HepG2 (cell line): ENCODE results near the gene COPZ1. TPM values are rescaled to one million over a fixed set of nuclear protein-coding genes. Genes with fewer than 3 reads are reported as not detected.

Source experiments
- ATAC-seq: fragments of 200-7000 bp; cut with Tn5 transposase; 3 replicates; pipeline ENCODE4 v1.9.1; 2020; ENCODE audit warnings: mild to moderate bottlenecking, moderate library complexity
- BruUV-seq: library from RNA; stranded (reverse); fragments of 400-500 nt; replicated peaks from 2 replicates; lab custom pipeline; 2021; lab: Mats Ljungman, UMichigan
- CTCF ChIA-PET: fragments of 300-600 bp; formaldehyde crosslinking; extraction: SDS; loops from one replicate; lab custom pipeline; 2021; ENCODE audit warnings: low total read pairs, inconsistent platforms, low intra/inter-chr PET ratio; lab: Yijun Ruan, JAX
- POLR2A ChIA-PET: fragments of 350-600 bp; sonication (Branson Sonifier 250); formaldehyde crosslinking; loops from one replicate; lab custom pipeline; 2020; ENCODE audit warnings: antibody characterized with exemption, inconsistent platforms; lab: Yijun Ruan, JAX
- DNase-seq: peaks from one replicate; pipeline ENCODE4 v3.0.0-alpha.2; 2015; ENCODE audit warnings: low spot score
- FAIRE-seq: peaks from 3 replicates; lab custom pipeline; 2011; peaks lifted over from hg19 to GRCh38; lab: Jason Lieb, UNC
- H2AFZ ChIP-seq: one replicate; pipeline ENCODE4 v1.6.1; 2011; ENCODE audit warnings: low read length, inconsistent platforms
- H3K27ac ChIP-seq: fragments of 300-600 bp; 3 replicates; pipeline ENCODE4 v1.8.0; 2011; ENCODE audit warnings: mixed run types, mild to moderate bottlenecking, mixed read lengths, low read length, inconsistent platforms; ENCODE audit not compliant: insufficient read depth; ENCODE audit errors: extremely low read length
- H3K27me3 ChIP-seq, 2 experiments: fragments of 200-600 bp in 1 of 2; 2 replicates in 1 of 2; 3 replicates in 1 of 2; pipeline versions ENCODE4 v1.6.0 to v1.8.0; 2011; ENCODE audit warnings: low read length in 2 of 2, mild to moderate bottlenecking in 2 of 2, moderate library complexity in 2 of 2, inconsistent platforms in 1 of 2; ENCODE audit not compliant: insufficient read depth in 2 of 2, control insufficient read depth in 1 of 2
- H3K36me3 ChIP-seq, 2 experiments: fragments of 200-600 bp in 1 of 2; replicated peaks in 1 of 2; 2 replicates in 1 of 2; 3 replicates in 1 of 2; pipeline versions ENCODE4 v1.5.1 to v1.8.0; 2011; ENCODE audit warnings: low read length in 2 of 2, inconsistent platforms in 1 of 2; ENCODE audit not compliant: insufficient read depth in 2 of 2, control insufficient read depth in 1 of 2
- H3K4me1 ChIP-seq: 2 replicates; pipeline ENCODE4 v1.5.1; 2012; ENCODE audit warnings: low read length, inconsistent platforms; ENCODE audit not compliant: insufficient read depth
- H3K4me2 ChIP-seq: 2 replicates; pipeline ENCODE4 v1.6.0; 2011; ENCODE audit warnings: low read depth, low read length, inconsistent platforms
- H3K4me3 ChIP-seq, 3 experiments: fragments of 200-600 bp in 1 of 3; sonication (generic), shearing (Covaris generic) in 1 of 3; replicated peaks in 1 of 3; 2 replicates each; pipeline ENCODE4 v1.5.1; 2011 to 2016; ENCODE audit warnings: low read length in 3 of 3, inconsistent platforms in 2 of 3, low read depth in 2 of 3, mild to moderate bottlenecking in 2 of 3, control low read depth in 1 of 3, mixed read lengths in 1 of 3; ENCODE audit not compliant: insufficient read depth in 1 of 3
- H3K79me2 ChIP-seq: one replicate; pipeline ENCODE4 v1.6.1; 2011; ENCODE audit warnings: low read length, inconsistent platforms; ENCODE audit not compliant: insufficient read depth
- H3K9ac ChIP-seq: 2 replicates; pipeline ENCODE4 v1.6.0; 2011; ENCODE audit warnings: mild to moderate bottlenecking, low read depth, low read length, inconsistent platforms; ENCODE audit not compliant: insufficient read depth
- H3K9me3 ChIP-seq: 2 replicates; pipeline ENCODE4 v1.5.1; 2012; ENCODE audit warnings: mild to moderate bottlenecking, low read length
- H4K20me1 ChIP-seq: 2 replicates; pipeline ENCODE4 v1.6.0; 2011; ENCODE audit warnings: inconsistent platforms, mild to moderate bottlenecking, low read length, moderate library complexity; ENCODE audit not compliant: insufficient read depth
- BORCS8-MEF2B ChIP-seq: sonication (generic); formaldehyde crosslinking; IDR thresholded peaks from 2 replicates; pipeline ENCODE4 v1.8.0; 2022; ENCODE audit warnings: mild to moderate bottlenecking, missing genetic modification reagents
- EP300 ChIP-seq, 3 experiments: sonication (generic) in 1 of 3; formaldehyde crosslinking in 1 of 3; IDR thresholded peaks; 2 replicates each; pipeline versions ENCODE4 v1.5.1 to v1.6.1; 2011 to 2020; ENCODE audit warnings: low read depth in 2 of 3, low read length in 2 of 3, borderline replicate concordance in 1 of 3, improper control_type of control experiment in 1 of 3, mild to moderate bottlenecking in 1 of 3, missing genetic modification reagents in 1 of 3, moderate library complexity in 1 of 3
- HINFP ChIP-seq: sonication (generic); formaldehyde crosslinking; IDR thresholded peaks from 2 replicates; pipeline ENCODE4 v1.4.0; 2020; ENCODE audit warnings: low read depth, mild to moderate bottlenecking, missing genetic modification reagents
- KDM2A ChIP-seq: sonication (generic); formaldehyde crosslinking; IDR thresholded peaks from 2 replicates; pipeline ENCODE4 v1.4.0; 2020; ENCODE audit warnings: low read depth, missing genetic modification reagents, borderline replicate concordance
- NPAS2 ChIP-seq: sonication (generic); formaldehyde crosslinking; IDR thresholded peaks from 2 replicates; pipeline ENCODE4 v1.8.0; 2022; ENCODE audit warnings: mild to moderate bottlenecking, missing genetic modification reagents, borderline replicate concordance
- RBAK ChIP-seq: sonication (generic); formaldehyde crosslinking; IDR thresholded peaks from 2 replicates; pipeline ENCODE4 v1.5.1; 2020; ENCODE audit warnings: mild to moderate bottlenecking, missing genetic modification reagents
- RFX5 ChIP-seq: IDR thresholded peaks from 2 replicates; pipeline ENCODE4 v1.6.1; 2011; ENCODE audit warnings: low read depth, low read length, improper control_type of control experiment
- SNAI1 ChIP-seq: sonication (generic); formaldehyde crosslinking; IDR thresholded peaks from 2 replicates; pipeline ENCODE4 v1.5.0; 2020; ENCODE audit warnings: mild to moderate bottlenecking, missing genetic modification reagents, borderline replicate concordance
- TRIM24 ChIP-seq: sonication (generic); formaldehyde crosslinking; IDR thresholded peaks from 2 replicates; pipeline ENCODE4 v1.8.0; 2022; ENCODE audit warnings: mild to moderate bottlenecking, missing genetic modification reagents
- ZNF615 ChIP-seq: sonication (generic); formaldehyde crosslinking; IDR thresholded peaks from 2 replicates; pipeline ENCODE4 v1.5.0; 2020; ENCODE audit warnings: mild to moderate bottlenecking, missing genetic modification reagents, borderline replicate concordance
- ZSCAN21 ChIP-seq: sonication (generic); formaldehyde crosslinking; IDR thresholded peaks from 2 replicates; pipeline ENCODE4 v1.8.0; 2022; ENCODE audit warnings: mild to moderate bottlenecking, missing genetic modification reagents, moderate library complexity, borderline replicate concordance
- ZSCAN31 ChIP-seq: sonication (generic); formaldehyde crosslinking; IDR thresholded peaks from 2 replicates; pipeline ENCODE4 v1.5.0; 2020; ENCODE audit warnings: low read depth, mild to moderate bottlenecking, missing genetic modification reagents
- WGBS: methylation state at CpG from one replicate; pipeline ENCODE4 v1.1.6; 2017; ENCODE audit warnings: low lambda C conversion rate; 5-methylcytosine and 5-hydroxymethylcytosine counted together
- in situ Hi-C: cut with HindIII; loops from 2 replicates; pipeline ENCODE4 v1.10.0; 2017; ENCODE audit warnings: low pct_unique_long_range_greater_than_20kb; ENCODE audit not compliant: extremely low pct_ligation_motif_present
- intact Hi-C: fragments of 100-400 bp; cut with micrococcal nuclease; formaldehyde crosslinking; loops from one replicate; pipeline ENCODE4 v1.10.0; 2022; ENCODE audit not compliant: unreplicated experiment
- polyA plus RNA-seq, 8 experiments: library from polyadenylated mRNA; depleted of rRNA in 3 of 8; stranded (reverse) in 7 of 8; unstranded in 1 of 8; fragments of >200 nt; fragmentation: Illumina TruSeq in 4 of 8; extraction: Trizol in 4 of 8; gene quantifications; 2 replicates each; pipeline versions ENCODE4 v1.2.1 to v1.2.3, GENCODE V29; 2011 to 2016; ENCODE audit warnings: low read depth in 4 of 8, missing spikeins in 1 of 8, mixed read lengths in 1 of 8; ENCODE audit not compliant: insufficient read depth in 1 of 8
- total RNA-seq, 5 experiments: library from RNA; depleted of rRNA; stranded (reverse); fragments of >200 nt; fragmentation: Illumina TruSeq; extraction: Trizol; gene quantifications; 2 replicates each; pipeline ENCODE4 v1.2.3, GENCODE V29; 2016; ENCODE audit warnings: low read depth in 1 of 5
- TF ChIP-seq, protein P1 (sequence below): sonication (generic); formaldehyde crosslinking; IDR thresholded peaks from 2 replicates; pipeline ENCODE4 v1.5.1; 2020; ENCODE audit warnings: mild to moderate bottlenecking, missing genetic modification reagents, moderate library complexity
- TF ChIP-seq, protein P2 (sequence below): sonication (generic); formaldehyde crosslinking; IDR thresholded peaks from 2 replicates; pipeline ENCODE4 v1.9.0; 2021; ENCODE audit warnings: missing genetic modification reagents, borderline replicate concordance
- TF ChIP-seq, protein P3 (sequence below): sonication (generic); formaldehyde crosslinking; IDR thresholded peaks from 2 replicates; pipeline ENCODE4 v1.8.1; 2023; ENCODE audit warnings: mild to moderate bottlenecking, inconsistent platforms, moderate library complexity, missing genetic modification reagents, borderline replicate concordance

COPZ1 gene
- total and polyA plus RNA-seq, 2 of the 13 experiments (the other 11 are each of a cell fraction or from before 2014, with no cell fraction given): 125 to 184 TPM

GRCh38 chr12:54300732-54301427, 24.1 kb upstream of the COPZ1 start, which contains the start of gene NFE2:
Gene NFE2 (minus strand): TSS chr12:54301015. CDS start chr12:54295248, 5,767 bp downstream.
- H3K9me3 ChIP-seq: no peaks in the 10 kb centered on the region
- ATAC-seq (peak; percentile 87), FAIRE-seq (no peak), DNase-seq (peak; percentile 58)
- ChIA-PET CTCF (no interaction called here), POLR2A (interaction anchor here (0.6 to 14.6 kb wide), 10 partner anchors 9 to 58 kb away, joined by 3 to 176 read pairs (median 10); partner anchors contain the start of genes CBX5, COPZ1 and HNRNPA1)
- H3K4me1 ChIP-seq: peaks cover 82% of the 10 kb centered on the region
- peak within 1 kb of the TSS; percentile 56 to 78 (median 63) for H3K4me3 ChIP-seq
- intact Hi-C loops (no loop called here), in situ Hi-C loops (no loop called here)
- H3K27me3 ChIP-seq: no peaks in the 10 kb centered on the region
- BruUV-seq: no TSS peak
- peak within 1 kb of the TSS; percentile 97 for H3K4me2 ChIP-seq
- no peaks in the 10 kb centered on the region for H4K20me1 ChIP-seq
- no peaks in the 10 kb centered on the region for H3K36me3 ChIP-seq
- H3K79me2 ChIP-seq: peaks cover 4% of the 10 kb centered on the region
- peak within 1 kb of the TSS; percentile 79 for H3K9ac ChIP-seq
- whole genome bisulfite sequencing: 2% methylated on average over 16 of the region's 26 CpGs
- peak within 1 kb of the TSS; percentile 76 for H2AFZ ChIP-seq
- peak within 1 kb of the TSS; percentile 91 for H3K27ac ChIP-seq
- TF ChIP-seq RFX5 (no peak), NPAS2 (CRISPR knock-in tag) (no peak), TRIM24 (CRISPR knock-in tag) (0 out of 2 replicates have a peak, but pooled peaks have one; percentile 45), ZSCAN31 (CRISPR knock-in tag) (no peak), ZNF615 (CRISPR knock-in tag) (no peak), ZSCAN21 (CRISPR knock-in tag) (no peak; the same call in 1 of the 2 replicates), EP300 (IDR thresholded peaks at IDR 0.05; ENCODE audit: low read depth in 2 of 2, low read length in 2 of 2) (no peak; a peak in 1 of 4 replicates), EP300 (CRISPR knock-in tag; IDR thresholded peaks at IDR 0.05; ENCODE audit: borderline replicate concordance) (no peak), SNAI1 (CRISPR knock-in tag) (no peak), BORCS8-MEF2B (CRISPR knock-in tag) (peak; percentile 45; the same call in 1 of the 2 replicates), KDM2A (peak; percentile 35; the same call in 1 of the 2 replicates), RBAK (CRISPR knock-in tag) (no peak), HINFP (0 out of 2 replicates have a peak, but pooled peaks have one; percentile 38)
- TF ChIP-seq, protein P1, sequence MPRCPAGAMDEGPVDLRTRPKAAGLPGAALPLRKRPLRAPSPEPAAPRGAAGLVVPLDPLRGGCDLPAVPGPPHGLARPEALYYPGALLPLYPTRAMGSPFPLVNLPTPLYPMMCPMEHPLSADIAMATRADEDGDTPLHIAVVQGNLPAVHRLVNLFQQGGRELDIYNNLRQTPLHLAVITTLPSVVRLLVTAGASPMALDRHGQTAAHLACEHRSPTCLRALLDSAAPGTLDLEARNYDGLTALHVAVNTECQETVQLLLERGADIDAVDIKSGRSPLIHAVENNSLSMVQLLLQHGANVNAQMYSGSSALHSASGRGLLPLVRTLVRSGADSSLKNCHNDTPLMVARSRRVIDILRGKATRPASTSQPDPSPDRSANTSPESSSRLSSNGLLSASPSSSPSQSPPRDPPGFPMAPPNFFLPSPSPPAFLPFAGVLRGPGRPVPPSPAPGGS: 0 out of 2 replicates have a peak, but pooled peaks have one; percentile 34
- TF ChIP-seq, protein P2, sequence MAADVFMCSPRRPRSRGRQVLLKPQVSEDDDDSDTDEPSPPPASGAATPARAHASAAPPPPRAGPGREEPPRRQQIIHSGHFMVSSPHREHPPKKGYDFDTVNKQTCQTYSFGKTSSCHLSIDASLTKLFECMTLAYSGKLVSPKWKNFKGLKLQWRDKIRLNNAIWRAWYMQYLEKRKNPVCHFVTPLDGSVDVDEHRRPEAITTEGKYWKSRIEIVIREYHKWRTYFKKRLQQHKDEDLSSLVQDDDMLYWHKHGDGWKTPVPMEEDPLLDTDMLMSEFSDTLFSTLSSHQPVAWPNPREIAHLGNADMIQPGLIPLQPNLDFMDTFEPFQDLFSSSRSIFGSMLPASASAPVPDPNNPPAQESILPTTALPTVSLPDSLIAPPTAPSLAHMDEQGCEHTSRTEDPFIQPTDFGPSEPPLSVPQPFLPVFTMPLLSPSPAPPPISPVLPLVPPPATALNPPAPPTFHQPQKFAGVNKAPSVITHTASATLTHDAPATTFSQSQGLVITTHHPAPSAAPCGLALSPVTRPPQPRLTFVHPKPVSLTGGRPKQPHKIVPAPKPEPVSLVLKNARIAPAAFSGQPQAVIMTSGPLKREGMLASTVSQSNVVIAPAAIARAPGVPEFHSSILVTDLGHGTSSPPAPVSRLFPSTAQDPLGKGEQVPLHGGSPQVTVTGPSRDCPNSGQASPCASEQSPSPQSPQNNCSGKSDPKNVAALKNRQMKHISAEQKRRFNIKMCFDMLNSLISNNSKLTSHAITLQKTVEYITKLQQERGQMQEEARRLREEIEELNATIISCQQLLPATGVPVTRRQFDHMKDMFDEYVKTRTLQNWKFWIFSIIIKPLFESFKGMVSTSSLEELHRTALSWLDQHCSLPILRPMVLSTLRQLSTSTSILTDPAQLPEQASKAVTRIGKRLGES (CRISPR knock-in tag): no peak
- TF ChIP-seq, protein P3, sequence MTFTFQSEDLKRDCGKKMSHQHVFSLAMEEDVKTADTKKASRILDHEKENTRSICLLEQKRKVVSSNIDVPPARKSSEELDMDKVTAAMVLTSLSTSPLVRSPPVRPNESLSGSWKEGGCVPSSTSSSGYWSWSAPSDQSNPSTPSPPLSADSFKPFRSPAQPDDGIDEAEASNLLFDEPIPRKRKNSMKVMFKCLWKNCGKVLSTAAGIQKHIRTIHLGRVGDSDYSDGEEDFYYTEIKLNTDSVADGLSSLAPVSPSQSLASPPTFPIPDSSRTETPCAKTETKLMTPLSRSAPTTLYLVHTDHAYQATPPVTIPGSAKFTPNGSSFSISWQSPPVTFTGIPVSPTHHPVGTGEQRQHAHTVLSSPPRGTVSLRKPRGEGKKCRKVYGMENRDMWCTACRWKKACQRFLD (CRISPR knock-in tag): no peak
